Measurements from ENCODE around the gene EPHB4.
"Not testable (repeated sequence)": the region's sequence is repeated elsewhere in the genome, so short reads cannot be mapped to it uniquely, and the experiment has no call there.

The EPHB4 gene

GRCh38 chr7:100822236-100823139 lies 4.8 kb downstream of the EPHB4 start:
- DNase-seq (ENCODE audit: low read depth), result no peak

DNA sequence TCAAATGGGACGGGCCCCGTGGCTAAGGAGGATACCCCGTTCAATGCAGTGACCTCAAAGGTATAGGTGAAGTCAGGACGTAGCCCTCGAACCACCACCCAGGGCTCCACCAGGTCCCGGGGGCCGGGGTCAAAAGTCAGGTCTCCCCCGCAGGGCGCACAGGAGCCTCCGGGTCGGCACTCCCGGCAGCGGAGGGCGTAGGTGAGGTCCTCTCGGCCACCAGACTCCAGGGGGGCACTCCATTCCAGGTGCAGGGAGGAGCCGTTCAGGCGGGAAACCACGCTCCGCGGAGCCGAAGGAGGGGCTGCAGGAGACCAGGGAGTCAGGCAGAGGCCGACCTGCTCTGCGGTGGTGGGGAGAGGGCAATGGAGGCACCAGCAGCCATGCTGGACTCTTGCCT lies 7.7 kb downstream of the EPHB4 start:
- DNase-seq (ENCODE audit: low read depth), result no peak

DNA sequence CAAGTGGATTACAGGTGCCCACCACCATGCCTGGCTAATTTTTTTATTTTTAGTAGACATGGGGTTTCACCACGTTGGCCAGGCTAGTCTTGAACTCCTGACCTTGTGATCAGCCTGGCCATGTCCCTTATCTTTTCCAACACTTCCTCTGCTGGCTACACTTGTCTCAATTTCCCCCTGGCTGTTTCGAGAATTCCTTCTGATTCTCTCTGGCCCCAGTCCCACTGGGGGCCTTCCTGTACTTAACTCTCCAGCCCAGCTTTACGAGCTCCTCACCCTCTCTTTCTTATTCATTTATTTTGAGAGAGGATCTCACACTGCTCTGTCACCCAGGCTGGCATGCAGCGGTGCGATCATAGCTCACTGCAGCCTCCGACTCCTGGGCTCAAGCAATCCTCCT lies 8.5 kb downstream of the EPHB4 start:
- no peak for DNase-seq (ENCODE audit: low read depth)

- no peak for DNase-seq (ENCODE audit: low read depth)
These were observed 9.0 kb downstream of the EPHB4 start for GRCh38 chr7:100818366-100818765.

DNA sequence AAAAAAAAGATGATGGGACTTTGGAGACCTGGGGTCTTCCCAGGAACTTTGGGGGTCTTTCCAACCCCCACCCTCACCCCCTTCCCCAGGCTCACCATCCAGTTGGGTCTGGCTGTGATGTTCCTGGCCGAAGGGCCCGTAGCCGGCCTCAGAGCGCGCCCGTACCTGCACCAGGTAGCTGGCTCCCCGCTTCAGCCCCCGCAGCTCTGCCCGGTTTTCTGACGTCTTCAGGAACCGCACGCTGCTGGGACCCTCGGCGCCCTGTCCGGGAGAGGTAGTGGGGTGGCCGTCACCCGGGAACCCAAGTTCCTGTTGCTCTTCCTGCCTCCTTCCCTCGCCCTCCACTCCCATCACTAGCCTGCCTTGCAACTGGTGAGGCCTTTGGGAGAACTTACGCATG lies 10.2 kb downstream of the EPHB4 start:
- DNase-seq (ENCODE audit: low read depth), result no peak

DNA sequence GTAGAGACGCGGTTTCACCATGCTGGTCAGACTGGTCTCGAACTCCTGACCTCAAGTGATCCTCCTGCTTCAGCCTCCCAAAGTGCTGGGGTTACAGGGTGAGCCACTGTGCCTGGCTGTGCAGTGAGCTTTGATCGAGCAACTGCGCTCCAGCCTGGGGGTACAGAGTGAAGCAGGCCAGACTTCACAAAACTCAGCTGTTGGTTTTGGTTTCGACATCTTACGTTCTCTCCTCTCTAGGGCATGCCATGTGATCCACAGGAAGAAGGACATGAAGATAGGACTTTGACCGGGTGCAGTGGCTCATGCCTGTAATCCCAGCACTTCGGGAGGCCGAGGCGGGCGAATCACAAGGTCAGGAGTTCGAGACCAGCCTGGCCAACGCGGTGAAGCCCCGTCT lies 10.8 kb downstream of the EPHB4 start:
- DNase-seq (ENCODE audit: low read depth), result not testable (repeated sequence)

DNA sequence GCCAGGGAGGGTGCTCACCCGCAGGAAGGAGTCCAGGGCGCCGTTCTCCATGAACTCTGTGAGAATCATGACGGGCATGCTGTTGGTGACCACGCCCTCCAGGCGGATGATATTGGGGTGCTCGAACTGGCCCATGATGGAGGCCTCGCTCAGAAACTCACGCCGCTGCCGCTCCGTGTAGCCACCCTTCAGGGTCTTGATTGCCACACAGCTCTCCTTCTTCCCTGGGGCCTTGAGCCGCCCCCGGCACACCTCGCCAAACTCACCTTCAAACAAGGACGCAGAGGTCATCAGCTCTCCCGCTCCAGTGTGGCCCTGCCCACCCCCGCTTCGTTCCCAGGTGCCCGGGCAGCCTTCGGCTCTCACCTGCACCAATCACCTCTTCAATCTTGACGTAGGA lies 14.6 kb downstream of the EPHB4 start:
- no peak for DNase-seq (ENCODE audit: low read depth)

DNA sequence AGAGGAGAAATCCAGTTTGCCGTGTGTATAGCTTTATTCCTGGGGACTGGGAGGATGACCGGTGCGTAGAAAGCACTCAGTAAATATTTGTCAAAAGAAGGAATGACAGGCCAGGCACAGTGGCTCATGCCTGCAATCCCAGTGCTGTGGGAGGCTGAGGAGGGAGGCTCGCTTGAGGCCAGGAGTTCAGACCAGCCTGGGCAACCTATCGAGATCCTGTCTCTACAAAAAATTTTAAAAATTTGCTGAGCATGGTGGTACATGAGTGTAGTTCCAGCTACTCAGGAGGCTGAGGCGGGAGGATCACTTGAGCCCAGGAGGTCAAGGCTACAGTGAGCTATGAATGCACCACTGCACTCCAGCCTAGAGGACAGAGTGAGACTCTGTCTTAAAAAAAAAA lies 15.8 kb downstream of the EPHB4 start:
- DNase-seq (ENCODE audit: low read depth), result no peak

DNA sequence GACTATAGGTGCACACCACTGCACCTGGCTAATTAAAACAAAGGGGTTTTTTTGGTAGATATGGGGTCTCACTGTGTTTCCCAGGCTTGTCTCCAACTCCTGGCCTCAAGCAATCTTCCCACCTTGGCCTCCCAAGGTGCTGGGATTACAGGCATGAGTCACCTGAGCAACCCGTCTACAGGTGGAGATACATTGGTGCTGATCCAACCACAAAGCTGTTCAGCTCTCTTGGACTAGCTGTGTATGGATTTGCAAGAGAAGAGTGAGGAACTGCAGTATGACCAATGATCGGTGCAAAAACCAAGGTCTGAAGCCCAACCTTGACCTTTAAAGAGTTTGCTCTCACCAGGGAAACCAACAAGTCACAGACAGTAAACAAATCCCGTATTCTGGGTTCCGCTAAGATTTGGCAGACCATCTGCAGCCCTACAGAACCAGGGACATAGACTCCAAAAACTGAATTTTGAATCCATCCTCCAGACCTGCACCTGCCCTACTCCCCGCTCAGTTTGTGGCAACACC lies 18.9 kb downstream of the EPHB4 start:
- no peak for DNase-seq (ENCODE audit: low read depth)

DNA sequence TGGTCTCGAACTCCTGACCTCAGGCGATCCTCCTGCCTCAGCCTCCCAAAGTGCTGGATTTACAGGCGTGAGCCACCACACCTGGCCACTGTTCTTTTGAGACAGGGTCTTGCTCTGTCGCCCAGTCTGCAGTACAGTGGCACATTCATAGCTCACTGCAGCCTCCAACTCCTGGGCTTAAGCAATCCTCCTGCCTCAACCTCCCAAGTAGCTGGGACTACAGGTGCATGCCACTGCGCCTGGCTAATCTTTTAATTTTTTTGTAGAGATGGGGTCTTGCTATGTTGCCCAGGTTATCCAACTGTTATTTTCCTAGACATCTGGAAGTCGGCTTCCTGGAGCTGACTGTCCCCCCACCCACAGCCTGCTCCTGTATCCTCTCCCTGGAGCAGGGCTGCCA lies 20.4 kb downstream of the EPHB4 start:
- not testable (repeated sequence) for DNase-seq (ENCODE audit: low read depth)

- no peak for DNase-seq (ENCODE audit: low read depth)
These were observed 21.0 kb downstream of the EPHB4 start for GRCh38 chr7:100806276-100806675.

DNA sequence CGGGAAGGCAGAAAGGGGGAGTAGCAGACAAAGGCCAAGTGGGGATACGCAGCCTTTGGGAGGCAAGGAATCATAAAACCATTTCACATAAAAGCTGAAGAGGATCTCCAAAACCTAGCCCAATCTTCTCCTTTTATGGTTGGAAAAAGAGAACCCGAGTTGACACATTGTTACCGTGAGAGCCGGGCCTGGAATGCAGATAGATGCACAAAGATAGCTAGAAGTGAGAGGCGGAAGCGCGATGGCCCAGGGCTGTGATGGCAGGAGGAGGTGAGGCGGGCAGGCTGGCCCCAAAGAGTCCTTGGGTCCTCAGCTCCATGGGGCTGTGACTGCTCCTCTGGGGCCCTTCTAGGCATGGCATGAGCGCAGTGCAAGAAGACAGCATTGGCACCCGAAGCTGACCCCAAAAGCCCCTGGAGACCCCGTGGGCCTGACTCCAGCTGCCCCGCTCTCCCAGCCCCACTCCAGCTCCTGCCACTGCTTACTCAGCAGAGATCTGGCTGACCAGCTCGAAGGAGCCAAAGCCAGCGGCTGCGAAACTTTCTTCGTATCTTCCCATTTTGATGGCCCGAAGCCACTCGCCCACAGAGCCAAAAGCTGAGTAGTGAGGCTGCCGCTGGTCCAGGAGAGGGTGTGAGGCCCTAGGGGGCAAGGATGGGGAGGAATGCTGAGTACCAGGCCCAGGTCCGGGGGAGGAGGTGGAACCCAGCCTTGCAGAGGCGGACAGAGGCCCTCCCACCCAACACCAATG lies 22.5 kb downstream of the EPHB4 start:
- DNase-seq (ENCODE audit: low read depth), result no peak

DNA sequence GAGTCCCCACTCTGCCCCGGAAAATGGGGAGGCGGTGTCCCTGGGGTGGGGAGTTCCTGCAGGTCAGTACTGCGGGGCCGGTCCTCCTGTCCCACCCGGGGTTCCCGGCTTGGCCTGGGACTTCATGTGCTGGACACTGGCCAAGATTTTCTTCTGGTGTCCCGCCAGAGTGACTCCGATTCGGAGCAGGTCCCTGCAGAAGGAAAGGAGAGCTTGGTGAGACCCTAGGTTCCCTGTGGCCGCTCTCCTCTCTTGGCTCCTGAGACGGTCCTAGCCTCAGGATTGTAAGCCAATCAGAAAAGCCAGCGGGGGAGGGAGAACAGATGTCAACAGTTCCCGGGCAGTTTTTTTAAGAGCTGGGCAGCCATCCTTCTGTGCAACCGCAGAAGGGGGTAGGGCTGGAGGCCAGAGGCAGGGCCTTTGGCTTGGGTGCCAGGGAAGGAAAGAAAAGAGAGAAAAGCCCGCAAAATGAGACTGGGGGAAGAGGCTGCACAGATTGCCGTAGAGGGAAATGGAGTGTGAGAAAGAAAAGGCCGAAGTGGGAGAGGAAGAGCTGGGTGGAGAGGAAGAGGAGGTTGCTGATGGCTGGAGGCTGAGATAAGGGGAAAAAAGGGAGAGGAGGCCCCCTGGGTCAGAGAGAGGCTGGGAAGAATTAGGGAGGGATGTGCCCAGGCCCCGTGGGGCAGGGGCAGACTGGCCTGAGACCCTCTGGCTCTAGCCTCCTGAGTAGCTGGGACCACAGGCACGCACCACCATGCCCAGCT lies 23.7 kb downstream of the EPHB4 start:
- peak; percentile 85 for DNase-seq (ENCODE audit: low read depth)

DNA sequence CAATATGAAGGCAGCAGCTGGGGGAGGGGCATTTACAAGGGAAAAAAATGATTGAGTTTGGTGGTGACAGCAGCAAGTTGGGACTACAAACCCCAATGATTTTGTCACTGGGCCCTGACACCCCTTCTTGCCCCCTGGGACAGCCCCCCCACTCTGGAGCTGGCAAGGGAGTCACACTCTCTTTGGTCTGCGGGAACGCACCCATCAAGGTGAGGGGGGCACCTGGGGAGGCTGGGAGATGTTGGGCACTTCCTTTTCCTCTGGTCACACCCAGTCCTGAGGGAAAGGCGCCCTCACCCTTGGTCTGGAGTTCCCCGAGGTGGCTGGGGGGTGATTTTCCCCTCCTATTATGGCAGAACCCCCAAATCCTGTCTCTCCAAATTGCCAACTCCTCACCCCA lies 24.4 kb downstream of the EPHB4 start:
- no peak for DNase-seq (ENCODE audit: low read depth)

GRCh38 chr7:100801833-100802568 lies 25.3 kb downstream of the EPHB4 start:
- peak; percentile 94 for DNase-seq (ENCODE audit: low read depth)

- DNase-seq (ENCODE audit: low read depth), result peak; percentile 68
These were observed 28.1 kb downstream of the EPHB4 start for GRCh38 chr7:100799037-100799896.

GRCh38 chr7:100794741-100795140 lies 32.6 kb downstream of the EPHB4 start:
- no peak for DNase-seq (ENCODE audit: low read depth)

DNA sequence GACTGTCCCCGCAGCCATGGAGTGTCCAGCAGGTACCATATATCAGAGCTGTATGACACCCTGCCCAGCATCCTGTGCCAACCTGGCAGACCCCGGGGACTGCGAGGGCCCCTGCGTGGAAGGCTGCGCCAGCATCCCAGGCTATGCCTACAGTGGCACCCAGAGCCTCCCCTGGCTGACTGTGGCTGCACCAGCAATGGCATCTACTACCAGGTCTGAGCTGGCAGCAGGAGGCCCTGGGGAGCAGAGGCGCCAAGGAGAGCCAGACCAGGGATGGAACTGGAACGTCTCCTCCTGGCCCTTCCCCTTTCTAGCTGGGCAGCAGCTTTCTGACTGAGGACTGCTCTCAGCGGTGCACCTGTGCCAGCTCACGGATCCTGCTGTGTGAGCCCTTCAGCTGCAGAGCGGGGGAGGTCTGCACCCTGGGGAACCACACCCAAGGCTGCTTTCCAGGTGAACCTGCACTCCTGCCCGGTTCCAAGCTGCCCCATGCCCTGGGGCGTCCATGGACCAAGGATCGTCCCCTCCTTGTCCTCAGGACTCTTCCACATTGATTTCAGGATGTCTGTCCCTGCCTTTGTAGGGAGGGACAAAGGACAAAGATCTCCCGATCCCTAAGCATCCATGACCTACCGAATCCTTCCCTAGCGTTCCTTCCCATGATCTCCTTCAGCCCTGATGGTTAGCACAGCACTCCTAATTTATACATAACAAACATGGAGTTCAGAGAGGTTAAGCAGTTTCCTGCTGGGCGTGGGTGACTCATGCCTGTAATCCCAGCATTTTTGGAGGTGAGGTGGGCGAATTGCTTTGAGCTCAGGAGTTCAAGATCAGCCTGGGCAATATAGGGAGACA lies 33.3 kb downstream of the EPHB4 start:
- DNase-seq (ENCODE audit: low read depth), result no peak

DNA sequence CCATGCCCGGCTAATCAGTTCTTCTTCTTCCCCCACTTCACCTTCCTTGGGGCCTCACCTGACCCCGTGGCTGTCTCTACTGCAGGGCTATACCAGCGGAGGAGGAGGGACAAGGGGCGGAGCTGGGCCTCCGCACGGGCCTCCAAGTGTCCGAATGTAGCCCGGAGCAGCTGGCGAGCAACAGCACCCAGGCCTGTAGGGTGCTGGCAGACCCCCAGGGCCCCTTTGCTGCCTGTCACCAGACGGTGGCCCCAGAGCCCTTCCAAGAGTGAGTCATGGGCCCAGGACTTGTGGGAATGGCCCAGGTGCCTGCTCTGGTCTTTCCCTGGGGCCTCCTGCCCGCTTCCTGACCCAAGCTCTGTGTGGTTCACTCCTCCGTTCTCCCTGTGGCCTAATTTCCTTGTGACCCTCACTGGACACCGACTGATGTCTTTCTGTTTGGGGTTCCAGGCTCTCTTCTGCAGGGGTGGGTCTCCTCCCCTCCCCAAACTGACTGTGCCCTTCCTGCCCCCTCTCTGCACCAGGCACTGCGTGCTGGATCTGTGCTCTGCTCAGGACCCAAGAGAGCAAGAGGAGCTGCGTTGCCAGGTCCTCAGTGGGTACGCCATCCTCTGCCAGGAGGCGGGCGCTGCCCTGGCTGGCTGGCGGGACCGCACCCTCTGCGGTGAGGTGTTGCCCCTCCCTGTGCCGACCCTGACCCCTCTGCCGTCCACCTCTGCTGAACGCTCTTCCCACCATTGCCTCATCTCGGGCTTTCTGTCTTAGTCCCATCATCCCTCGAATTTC lies 35.2 kb downstream of the EPHB4 start:
- no peak for DNase-seq (ENCODE audit: low read depth)

All from fibroblast of the conjunctiva (primary cell).